ENCODE data around the gene FCHSD2. TPM values are rescaled to one million over a fixed set of nuclear protein-coding genes. Genes with fewer than 3 reads are reported as not detected.
"Not testable (repeated sequence)": the region's sequence is repeated elsewhere in the genome, so short reads cannot be mapped to it uniquely, and the experiment has no call there.

Gene FCHSD2
- polyA plus RNA-seq, 3 donors: 14.5 to 43.5 (median 16.6) TPM

DNA sequence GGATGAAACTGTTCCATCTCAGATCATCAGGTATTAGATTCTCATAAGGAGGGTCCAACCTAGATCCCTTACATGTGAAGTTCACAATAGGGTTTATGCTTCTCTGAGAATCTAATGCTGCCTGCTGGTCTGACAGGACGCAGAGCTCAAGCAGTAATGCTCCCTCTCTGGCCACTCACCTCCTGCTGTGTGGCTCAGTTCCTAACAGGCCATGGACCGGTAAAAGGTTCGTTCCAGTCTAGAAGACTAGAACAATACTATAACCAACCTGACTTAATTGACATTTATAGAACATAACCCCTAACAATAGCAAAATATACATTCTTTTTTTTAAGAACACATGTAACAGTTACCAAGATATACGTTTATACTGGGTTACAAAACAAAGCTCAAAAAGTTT is 282.1 kb downstream of the FCHSD2 start:
- no peak overlapping the region for H3K4me3 ChIP-seq (replicated peaks in 1 of 3; ENCODE audit: low read depth in 2 of 3, low read length in 3 of 3)
- Mint-ChIP-seq H3K27ac (no peak overlapping the region), H3K4me1 (peaks cover 5% of the 10 kb centered on the region), H3K36me3 (peaks cover 42 to 52% of the 10 kb centered on the region in 2 donors), H3K9me3 (no peaks in the 10 kb centered on the region), H3K4me3 (no peak overlapping the region), H3K27me3 (ENCODE audit: low read depth in 3 of 3) (no peaks in the 10 kb centered on the region)
- H3K9me3 ChIP-seq (replicated peaks in 1 of 2; ENCODE audit: control insufficient read depth in 1 of 2, insufficient read depth in 1 of 2, low read length in 2 of 2): no peaks in the 10 kb centered on the region
- TF ChIP-seq, protein P1, sequence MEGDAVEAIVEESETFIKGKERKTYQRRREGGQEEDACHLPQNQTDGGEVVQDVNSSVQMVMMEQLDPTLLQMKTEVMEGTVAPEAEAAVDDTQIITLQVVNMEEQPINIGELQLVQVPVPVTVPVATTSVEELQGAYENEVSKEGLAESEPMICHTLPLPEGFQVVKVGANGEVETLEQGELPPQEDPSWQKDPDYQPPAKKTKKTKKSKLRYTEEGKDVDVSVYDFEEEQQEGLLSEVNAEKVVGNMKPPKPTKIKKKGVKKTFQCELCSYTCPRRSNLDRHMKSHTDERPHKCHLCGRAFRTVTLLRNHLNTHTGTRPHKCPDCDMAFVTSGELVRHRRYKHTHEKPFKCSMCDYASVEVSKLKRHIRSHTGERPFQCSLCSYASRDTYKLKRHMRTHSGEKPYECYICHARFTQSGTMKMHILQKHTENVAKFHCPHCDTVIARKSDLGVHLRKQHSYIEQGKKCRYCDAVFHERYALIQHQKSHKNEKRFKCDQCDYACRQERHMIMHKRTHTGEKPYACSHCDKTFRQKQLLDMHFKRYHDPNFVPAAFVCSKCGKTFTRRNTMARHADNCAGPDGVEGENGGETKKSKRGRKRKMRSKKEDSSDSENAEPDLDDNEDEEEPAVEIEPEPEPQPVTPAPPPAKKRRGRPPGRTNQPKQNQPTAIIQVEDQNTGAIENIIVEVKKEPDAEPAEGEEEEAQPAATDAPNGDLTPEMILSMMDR (IDR thresholded peaks at IDR 0.05): no peak
- H3K27me3 ChIP-seq (ENCODE audit: control insufficient read depth in 2 of 2, insufficient read depth in 2 of 2, low read length in 2 of 2): no peaks in the 10 kb centered on the region
- peaks cover 26 to 85% of the 10 kb centered on the region in 2 donors for H3K36me3 ChIP-seq (replicated peaks in 1 of 2; ENCODE audit: control insufficient read depth in 1 of 2, insufficient read depth in 2 of 2, low read length in 2 of 2)
- no peak for DNase-seq
- no peak overlapping the region for H3K9ac ChIP-seq (ENCODE audit: insufficient read depth, low read length, poor library complexity, severe bottlenecking)
- no peak overlapping the region for H3K4me2 ChIP-seq (replicated peaks; ENCODE audit: extremely low read depth, low read length, poor library complexity, severe bottlenecking)
- H4K20me1 ChIP-seq (ENCODE audit: insufficient read depth, low read length): peaks cover 61% of the 10 kb centered on the region
- H2AFZ ChIP-seq (ENCODE audit: insufficient read depth, low read depth, low read length, poor library complexity, severe bottlenecking): no peak overlapping the region
- 100% methylated on average over 3 of the region's 4 CpGs for WGBS (ENCODE audit: insufficient coverage)
- peaks cover 2% of the 10 kb centered on the region for H3K79me2 ChIP-seq (ENCODE audit: insufficient read depth, low read length)
- H3K4me1 ChIP-seq (ENCODE audit: control insufficient read depth in 1 of 2, insufficient read depth in 2 of 2, low read length in 2 of 2): no peaks in the 10 kb centered on the region
- H3K27ac ChIP-seq (ENCODE audit: low read depth in 1 of 2, low read length in 2 of 2): no peak overlapping the region
- intact Hi-C loops (cut with micrococcal nuclease): no loop called here

DNA sequence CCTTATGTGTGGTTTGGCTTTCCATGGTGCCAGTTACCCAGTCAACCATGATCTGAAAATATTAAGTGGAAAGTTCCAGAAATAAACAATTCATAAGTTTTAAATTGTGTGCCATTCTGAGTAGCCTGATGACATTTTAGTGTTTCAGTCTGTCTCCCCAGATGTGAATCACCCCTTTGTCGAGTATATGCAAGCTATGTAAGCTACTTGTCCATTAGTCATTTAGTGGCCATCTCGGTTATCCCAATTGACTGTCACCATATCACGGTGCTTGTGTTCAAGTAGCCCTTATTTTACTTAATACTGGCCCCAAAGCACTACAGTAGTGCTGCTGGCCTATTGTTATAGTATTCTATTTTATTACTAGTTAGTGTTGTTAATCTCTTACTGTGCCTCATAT is 283.0 kb downstream of the FCHSD2 start:
- TF ChIP-seq, protein P1 (IDR thresholded peaks at IDR 0.05): no peak
- WGBS (ENCODE audit: insufficient coverage): 95% methylated on average over 3 of the region's 3 CpGs
- H3K79me2 ChIP-seq (ENCODE audit: insufficient read depth, low read length): peaks cover 2% of the 10 kb centered on the region
- DNase-seq: no peak
- peaks cover 46 to 51% of the 10 kb centered on the region in 2 donors for H3K36me3 Mint-ChIP-seq
- H3K27me3 Mint-ChIP-seq (ENCODE audit: low read depth in 3 of 3): no peaks in the 10 kb centered on the region
- H3K4me1 Mint-ChIP-seq: peaks cover 4% of the 10 kb centered on the region
- peak overlapping the region in 1 of 7 donors; percentile 19 for H3K27ac Mint-ChIP-seq
- no peaks in the 10 kb centered on the region for H3K9me3 ChIP-seq (replicated peaks in 1 of 2; ENCODE audit: control insufficient read depth in 1 of 2, insufficient read depth in 1 of 2, low read length in 2 of 2)
- no peaks in the 10 kb centered on the region for H3K9me3 Mint-ChIP-seq
- no peak overlapping the region for H2AFZ ChIP-seq (ENCODE audit: insufficient read depth, low read depth, low read length, poor library complexity, severe bottlenecking)
- no peak overlapping the region for H3K27ac ChIP-seq (ENCODE audit: low read depth in 1 of 2, low read length in 2 of 2)
- intact Hi-C loops (cut with micrococcal nuclease): no loop called here
- H3K4me1 ChIP-seq (ENCODE audit: control insufficient read depth in 1 of 2, insufficient read depth in 2 of 2, low read length in 2 of 2): no peaks in the 10 kb centered on the region
- no peak overlapping the region for H3K4me2 ChIP-seq (replicated peaks; ENCODE audit: extremely low read depth, low read length, poor library complexity, severe bottlenecking)
- no peak overlapping the region for H3K4me3 ChIP-seq (replicated peaks in 1 of 3; ENCODE audit: low read depth in 2 of 3, low read length in 3 of 3)
- peaks cover 60% of the 10 kb centered on the region for H4K20me1 ChIP-seq (ENCODE audit: insufficient read depth, low read length)
- H3K9ac ChIP-seq (ENCODE audit: insufficient read depth, low read length, poor library complexity, severe bottlenecking): no peak overlapping the region
- H3K36me3 ChIP-seq (replicated peaks in 1 of 2; ENCODE audit: control insufficient read depth in 1 of 2, insufficient read depth in 2 of 2, low read length in 2 of 2): peaks cover 28 to 82% of the 10 kb centered on the region in 2 donors
- H3K4me3 Mint-ChIP-seq: no peak overlapping the region
- no peaks in the 10 kb centered on the region for H3K27me3 ChIP-seq (ENCODE audit: control insufficient read depth in 2 of 2, insufficient read depth in 2 of 2, low read length in 2 of 2)

DNA sequence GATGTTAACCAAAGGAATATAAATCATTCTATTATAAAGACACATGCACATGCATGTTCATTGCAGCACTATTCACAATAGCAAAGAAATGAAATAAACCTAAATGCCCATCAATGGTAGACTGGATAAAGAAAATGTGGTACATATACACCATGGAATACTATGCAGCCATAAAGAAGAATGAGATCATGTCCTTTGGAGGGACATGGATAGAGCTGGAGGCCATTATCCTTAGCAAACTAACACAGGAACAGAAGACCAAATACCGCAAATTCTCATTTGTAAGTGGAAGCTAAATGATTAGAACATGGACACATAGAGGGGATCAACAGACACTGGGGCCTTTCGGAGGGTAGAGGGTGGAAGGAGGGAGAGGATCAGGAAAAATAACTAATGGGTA is 283.9 kb downstream of the FCHSD2 start:
- H3K27me3 Mint-ChIP-seq (ENCODE audit: low read depth in 3 of 3); DNase-seq; intact Hi-C loops (cut with micrococcal nuclease); H2AFZ ChIP-seq (ENCODE audit: insufficient read depth, low read depth, low read length, poor library complexity, severe bottlenecking); H3K79me2 ChIP-seq (ENCODE audit: insufficient read depth, low read length); H3K27me3 ChIP-seq (ENCODE audit: control insufficient read depth in 2 of 2, insufficient read depth in 2 of 2, low read length in 2 of 2); H3K27ac ChIP-seq (ENCODE audit: low read depth in 1 of 2, low read length in 2 of 2); H3K4me3 Mint-ChIP-seq; H3K27ac Mint-ChIP-seq; H3K9me3 Mint-ChIP-seq; H3K4me1 Mint-ChIP-seq; H3K9ac ChIP-seq (ENCODE audit: insufficient read depth, low read length, poor library complexity, severe bottlenecking); H3K4me1 ChIP-seq (ENCODE audit: control insufficient read depth in 1 of 2, insufficient read depth in 2 of 2, low read length in 2 of 2); H3K9me3 ChIP-seq (replicated peaks in 1 of 2; ENCODE audit: control insufficient read depth in 1 of 2, insufficient read depth in 1 of 2, low read length in 2 of 2); H3K4me3 ChIP-seq (replicated peaks in 1 of 3; ENCODE audit: low read depth in 2 of 3, low read length in 3 of 3); H3K4me2 ChIP-seq (replicated peaks; ENCODE audit: extremely low read depth, low read length, poor library complexity, severe bottlenecking): not testable (repeated sequence)
- Histone ChIP-seq H4K20me1 (ENCODE audit: insufficient read depth, low read length) (peaks cover 63% of the 10 kb centered on the region), H3K36me3 (replicated peaks in 1 of 2; ENCODE audit: control insufficient read depth in 1 of 2, insufficient read depth in 2 of 2, low read length in 2 of 2) (peaks cover 26 to 75% of the 10 kb centered on the region in 2 donors)
- no CpG with 5 or more reads among the region's 2 CpGs for WGBS (ENCODE audit: insufficient coverage)
- peaks cover 41 to 50% of the 10 kb centered on the region in 2 donors for H3K36me3 Mint-ChIP-seq

Measured in CD14-positive monocyte (primary cell).